GM10266 (cell line): ENCODE results near the gene ACTN1.

Source experiments
- DNase-seq: peaks from one replicate; pipeline ENCODE4 v3.0.0; 2012; ENCODE audit errors: extremely low spot score
- CTCF ChIP-seq: IDR thresholded peaks from 2 replicates; pipeline ENCODE4 v1.5.1; 2012; ENCODE audit warnings: mild to moderate bottlenecking, low read depth; ENCODE audit not compliant: control insufficient read depth, insufficient read depth; ENCODE audit errors: missing control alignments

ACTN1 gene

GRCh38 chr14:68950111-68950510 is 29.0 kb downstream of the ACTN1 start:
- no peak for DNase-seq
- TF ChIP-seq CTCF = no peak

GRCh38 chr14:68949601-68949965 is 29.5 kb downstream of the ACTN1 start:
- no peak for TF ChIP-seq CTCF
- DNase-seq = no peak

- DNase-seq = no peak
- TF ChIP-seq CTCF = no peak
These were observed 30.2 kb downstream of the ACTN1 start for GRCh38 chr14:68948686-68949600.

- DNase-seq = no peak
- TF ChIP-seq CTCF = no peak
These were observed 31.3 kb downstream of the ACTN1 start for GRCh38 chr14:68947802-68948201.

- DNase-seq = no peak
- no peak for TF ChIP-seq CTCF
These were observed 32.6 kb downstream of the ACTN1 start for GRCh38 chr14:68946489-68946822.

- DNase-seq = no peak
- peak; percentile 7 for TF ChIP-seq CTCF
These were observed 33.3 kb downstream of the ACTN1 start for GRCh38 chr14:68945585-68946488.
